ENCODE results near the gene SYPL2. TPM values are rescaled to one million over a fixed set of nuclear protein-coding genes. Genes with fewer than 3 reads are reported as not detected.
A peak's percentile ranks its signal among the peaks of the same experiment; 100 is the strongest.

Gene SYPL2
- total RNA-seq, 4 donors from 2014 or later: 0.15 to 0.79 (median 0.19) TPM; not detected in 1

DNA sequence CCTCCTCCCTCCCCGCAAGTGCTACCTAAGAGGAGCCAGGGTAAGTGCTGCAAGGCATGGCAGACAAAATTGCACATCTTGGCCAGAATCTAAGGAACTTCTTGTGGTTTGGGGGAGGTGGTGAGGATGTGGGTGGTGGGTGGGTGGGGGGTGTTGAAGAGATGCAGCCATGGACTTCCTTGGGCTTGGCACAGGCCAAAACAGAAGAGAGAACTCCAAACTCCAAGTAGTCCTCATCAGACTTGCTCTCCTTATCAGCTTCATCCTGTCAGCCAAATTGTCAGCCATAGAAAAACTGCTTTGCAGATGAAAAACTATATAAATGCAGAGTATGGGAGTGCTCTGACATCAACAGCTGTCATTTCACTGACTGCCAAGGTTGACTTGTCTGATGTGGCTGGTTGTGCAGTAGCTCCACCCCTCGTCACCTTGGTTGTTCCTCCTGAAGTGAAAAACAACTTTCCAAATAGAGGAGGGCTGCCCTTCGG is 36.1 kb downstream of the SYPL2 start:
- no peaks in the 10 kb centered on the region for H3K27me3 ChIP-seq
- intact Hi-C loops (cut with DNase I): no loop called here
- peak overlapping the region in 1 of 4 donors; percentile 38 for H3K27ac ChIP-seq
- WGBS, 2 donors: 73 to 78% methylated on average over 2 to 3 of the region's 3 CpGs
- H3K36me3 ChIP-seq: peaks cover 0 to 33% (median 0%) of the 10 kb centered on the region in 3 donors
- TF ChIP-seq POLR2A (IDR thresholded peaks at IDR 0.05): no peak
- H3K4me3 ChIP-seq: no peak overlapping the region
- peaks cover 25 to 59% (median 35%) of the 10 kb centered on the region in 3 donors for H3K4me1 ChIP-seq
- DNase-seq: no peak
- no peaks in the 10 kb centered on the region for H3K9me3 ChIP-seq

DNA sequence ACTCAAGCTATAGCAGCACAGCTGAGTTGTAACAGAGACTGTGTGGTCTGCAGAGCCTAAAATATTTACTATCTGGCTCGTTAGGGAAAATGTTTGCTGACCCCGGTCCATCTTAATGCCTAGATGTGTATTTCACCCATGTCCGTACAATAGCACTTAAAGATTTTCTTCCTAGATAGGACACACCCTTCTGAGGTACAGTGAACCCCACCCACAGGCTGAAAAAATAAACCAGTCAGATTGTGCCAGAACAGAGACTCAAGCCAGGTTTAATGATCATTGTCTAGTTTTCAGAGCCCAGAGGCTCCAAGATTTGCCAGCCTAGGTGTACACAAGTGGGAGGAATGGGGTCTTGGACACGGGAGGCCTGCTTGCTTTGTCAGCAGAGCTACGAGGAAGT is 37.6 kb downstream of the SYPL2 start:
- peaks cover 0 to 21% (median 0%) of the 10 kb centered on the region in 3 donors for H3K36me3 ChIP-seq
- no peak overlapping the region for H3K27ac ChIP-seq
- H3K4me1 ChIP-seq: peaks cover 21 to 48% (median 24%) of the 10 kb centered on the region in 3 donors
- H3K4me3 ChIP-seq: no peak overlapping the region
- H3K9me3 ChIP-seq: no peaks in the 10 kb centered on the region
- no peak for TF ChIP-seq POLR2A (IDR thresholded peaks at IDR 0.05)
- no peak for TF ChIP-seq CTCF (IDR thresholded peaks at IDR 0.05)
- no peak for DNase-seq
- WGBS, 2 donors: 18 to 27% methylated on average over 3 to 5 of the region's 5 CpGs
- intact Hi-C loops (cut with DNase I): no loop called here
- peaks cover 0 to 5% (median 0%) of the 10 kb centered on the region in 4 donors for H3K27me3 ChIP-seq

- 64 to 100% methylated on average over 1 of the region's 1 CpG for WGBS, 2 donors
These were observed 38.6 kb downstream of the SYPL2 start for GRCh38 chr1:109504974-109505373.

GRCh38 chr1:109508001-109508872 is 41.9 kb downstream of the SYPL2 start:
- Histone ChIP-seq H3K36me3 (no peaks in the 10 kb centered on the region), H3K4me3 (peak overlapping the region in 1 of 4 donors; percentile 86), H3K27me3 (peaks cover 0 to 19% (median 0%) of the 10 kb centered on the region in 4 donors), H3K9me3 (no peaks in the 10 kb centered on the region), H3K4me1 (peaks cover 11 to 31% (median 11%) of the 10 kb centered on the region in 3 donors), H3K27ac (no peak overlapping the region)
- 93 to 94% methylated on average over 21 to 23 of the region's 25 CpGs for WGBS, 2 donors
- no peak for DNase-seq
- no peak for TF ChIP-seq POLR2A (IDR thresholded peaks at IDR 0.05)
- no peak for TF ChIP-seq CTCF (IDR thresholded peaks at IDR 0.05)
- intact Hi-C loops (cut with DNase I): no loop called here

More at GRCh38 chr1:109504974-109505373, 38.6 kb downstream of the SYPL2 start:
- peaks cover 0 to 8% (median 0%) of the 10 kb centered on the region in 4 donors for H3K27me3 ChIP-seq
- H3K4me1 ChIP-seq: peaks cover 15 to 46% (median 17%) of the 10 kb centered on the region in 3 donors
- H3K4me3 ChIP-seq: no peak overlapping the region
- no peak for TF ChIP-seq POLR2A (IDR thresholded peaks at IDR 0.05)
- TF ChIP-seq CTCF (IDR thresholded peaks at IDR 0.05): no peak
- H3K36me3 ChIP-seq: peaks cover 0 to 21% (median 0%) of the 10 kb centered on the region in 3 donors
- no peak for DNase-seq
- intact Hi-C loops (cut with DNase I): no loop called here
- H3K9me3 ChIP-seq: no peaks in the 10 kb centered on the region
- no peak overlapping the region for H3K27ac ChIP-seq

GRCh38 chr1:109508873-109509175 is 42.5 kb downstream of the SYPL2 start:
- H3K27ac ChIP-seq: peak overlapping the region in 2 of 4 donors; percentile 52 to 69

More at GRCh38 chr1:109508873-109509175, 42.5 kb downstream of the SYPL2 start:
- DNase-seq: no peak
- peak overlapping the region; percentile 53 to 86 (median 76) for H3K4me3 ChIP-seq
- H3K36me3 ChIP-seq: no peaks in the 10 kb centered on the region
- no peak for TF ChIP-seq POLR2A (IDR thresholded peaks at IDR 0.05)
- no peak for TF ChIP-seq CTCF (IDR thresholded peaks at IDR 0.05)
- peaks cover 0 to 19% (median 0%) of the 10 kb centered on the region in 4 donors for H3K27me3 ChIP-seq
- H3K4me1 ChIP-seq: peaks cover 11 to 27% (median 11%) of the 10 kb centered on the region in 3 donors
- WGBS, 2 donors: 90 to 94% methylated on average over 2 to 4 of the region's 7 CpGs
- intact Hi-C loops (cut with DNase I): no loop called here
- no peaks in the 10 kb centered on the region for H3K9me3 ChIP-seq

Data from esophagus squamous epithelium (tissue), 5 donors.